Hypothalamus (tissue), 51 donors: ENCODE data around the gene RCAN1.

Experiments
- DNase-seq, 51 donors: peaks; one replicate each; lab custom pipeline; 2025; lab: John Stamatoyannopoulos, UW

The RCAN1 gene

DNA sequence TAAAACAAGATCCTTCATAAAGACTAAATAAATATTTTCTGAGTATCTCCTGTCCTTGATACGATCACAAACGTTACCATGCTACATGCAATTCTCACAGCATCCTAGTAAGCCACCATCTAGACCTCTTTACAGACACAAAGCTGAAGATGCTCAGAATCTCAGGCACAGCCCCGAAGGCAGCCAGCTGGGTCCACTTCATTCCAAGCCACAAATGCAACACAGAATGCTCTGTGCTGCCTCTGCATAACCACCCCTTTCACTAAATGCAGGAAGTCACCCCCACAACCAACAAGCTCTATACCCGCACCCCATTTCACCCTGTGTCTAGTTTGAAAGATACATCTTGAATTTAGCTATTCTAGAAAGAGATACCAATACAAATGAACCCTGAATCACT is 12.9 kb downstream of the RCAN1 start:
- peak in 9 of 51 donors; percentile 15 to 51 (median 26) for DNase-seq

DNA sequence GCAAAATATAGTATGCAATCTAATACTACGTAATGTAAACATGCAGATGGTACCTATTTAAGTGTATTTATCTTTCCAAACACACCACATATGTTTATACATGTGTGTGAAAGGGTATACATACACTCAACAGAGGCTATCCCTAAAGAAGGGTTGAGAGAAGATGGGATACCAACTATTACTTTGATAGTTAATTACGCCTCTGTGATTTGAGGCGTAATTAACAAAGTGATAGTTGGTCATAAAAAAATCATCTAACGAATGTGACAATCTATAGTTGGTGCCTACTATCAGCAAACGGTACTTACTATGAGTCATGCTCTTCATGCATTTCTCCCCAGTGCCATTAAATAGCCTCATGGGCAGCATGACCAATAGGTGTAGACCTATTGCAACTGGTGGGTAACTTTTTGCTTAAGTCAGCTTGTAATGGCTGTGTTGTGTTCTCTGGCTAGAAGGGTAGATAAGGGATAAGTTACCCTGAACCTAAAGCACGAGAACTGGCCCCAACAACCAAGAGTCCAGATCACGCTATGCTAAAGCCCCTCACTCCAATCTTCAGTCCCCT is 15.3 kb downstream of the RCAN1 start:
- no peak for DNase-seq

DNA sequence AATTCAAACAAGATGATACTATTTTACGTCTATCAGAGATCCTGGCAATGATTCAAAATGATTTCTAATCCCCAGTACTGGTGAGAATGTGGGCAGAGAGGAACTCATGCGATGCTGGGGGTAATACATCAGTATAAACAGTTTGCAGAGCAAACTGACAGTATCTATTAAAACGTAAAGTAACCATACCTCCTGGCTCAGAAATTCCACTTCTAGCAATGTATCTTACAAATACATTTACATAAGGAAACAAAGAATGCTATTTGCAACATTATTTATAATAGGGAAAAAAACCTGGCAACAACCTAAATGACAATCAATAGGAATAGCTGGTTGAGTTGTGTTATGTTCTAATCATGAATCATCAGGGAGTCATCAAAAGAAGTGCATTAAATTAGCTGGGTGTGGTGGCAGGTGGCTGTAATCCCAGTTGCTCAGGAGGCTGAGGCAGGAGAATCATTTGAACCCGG is 15.9 kb downstream of the RCAN1 start:
- DNase-seq = no peak

DNA sequence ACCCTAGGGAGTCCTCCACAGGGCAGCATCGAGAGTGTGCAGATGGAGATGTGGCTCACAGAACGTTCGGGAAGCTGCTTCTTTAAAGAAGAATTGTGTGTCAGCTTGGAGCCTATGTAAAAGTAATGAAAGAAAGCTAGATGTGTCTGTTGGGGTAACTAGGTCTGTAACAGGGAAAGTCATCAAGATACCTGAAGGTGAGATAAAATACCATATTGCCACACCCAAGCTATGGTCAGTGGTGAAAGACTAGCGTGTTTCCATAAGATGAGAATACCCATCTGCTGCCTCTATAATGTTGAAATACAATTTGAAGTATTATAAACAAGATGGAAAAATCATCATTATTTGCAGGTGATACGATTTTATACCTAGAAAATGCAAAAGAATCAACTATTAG is 17.5 kb downstream of the RCAN1 start:
- no peak for DNase-seq

DNA sequence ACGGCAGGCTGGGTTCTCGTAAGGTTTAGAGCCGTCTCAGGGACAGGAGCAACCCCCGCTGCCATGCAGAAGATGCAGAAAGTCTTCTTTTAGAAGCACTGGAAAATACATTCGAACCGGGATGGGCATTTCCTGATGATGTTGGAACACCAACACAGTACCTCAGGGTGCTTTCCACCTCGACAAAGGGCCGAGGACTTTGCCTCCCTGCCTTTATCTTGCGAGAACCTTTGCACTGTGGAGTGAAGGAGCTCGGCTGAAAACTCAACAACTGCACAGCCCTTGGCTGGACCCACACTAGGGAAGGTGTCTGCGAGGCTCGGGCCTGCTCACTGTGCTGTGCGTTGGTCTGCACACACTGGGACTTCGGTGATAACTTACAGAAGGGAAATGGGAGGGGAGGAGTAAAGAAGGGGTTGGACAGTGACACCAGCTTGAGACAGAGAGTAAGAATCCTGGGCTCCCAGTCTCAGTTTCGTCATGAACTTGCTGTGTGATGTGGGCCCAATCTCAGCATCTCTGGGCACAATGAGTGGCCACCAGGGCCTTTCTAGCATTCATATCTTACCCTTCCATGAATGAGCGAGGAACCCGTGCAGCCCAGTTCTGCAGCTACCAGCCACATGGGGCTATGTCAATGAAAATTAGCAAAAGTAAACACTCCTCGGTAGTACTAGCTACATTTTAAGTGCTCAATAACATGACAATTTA is 18.2 kb downstream of the RCAN1 start:
- no peak for DNase-seq

DNA sequence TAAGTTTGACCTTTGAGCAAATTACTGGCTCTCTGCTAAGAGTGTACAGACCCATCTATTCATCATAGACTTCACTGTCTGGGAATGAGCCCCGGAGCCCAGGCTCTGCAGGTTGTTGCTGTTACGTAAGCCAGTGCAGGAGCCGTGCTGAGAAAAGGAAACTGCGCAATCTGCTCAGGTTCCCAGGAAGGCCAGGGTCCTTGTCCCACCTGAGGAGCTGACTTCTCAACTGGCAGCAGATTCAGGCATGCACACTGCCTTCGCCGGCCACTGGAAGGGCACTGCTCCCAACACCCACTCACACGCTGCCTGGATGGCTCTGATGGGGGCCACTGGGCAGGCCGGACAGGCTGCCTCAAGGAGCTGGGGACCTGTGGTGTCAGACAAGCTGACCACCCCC is 19.5 kb downstream of the RCAN1 start:
- DNase-seq = peak in 4 of 51 donors; percentile 12 to 23 (median 18)

DNA sequence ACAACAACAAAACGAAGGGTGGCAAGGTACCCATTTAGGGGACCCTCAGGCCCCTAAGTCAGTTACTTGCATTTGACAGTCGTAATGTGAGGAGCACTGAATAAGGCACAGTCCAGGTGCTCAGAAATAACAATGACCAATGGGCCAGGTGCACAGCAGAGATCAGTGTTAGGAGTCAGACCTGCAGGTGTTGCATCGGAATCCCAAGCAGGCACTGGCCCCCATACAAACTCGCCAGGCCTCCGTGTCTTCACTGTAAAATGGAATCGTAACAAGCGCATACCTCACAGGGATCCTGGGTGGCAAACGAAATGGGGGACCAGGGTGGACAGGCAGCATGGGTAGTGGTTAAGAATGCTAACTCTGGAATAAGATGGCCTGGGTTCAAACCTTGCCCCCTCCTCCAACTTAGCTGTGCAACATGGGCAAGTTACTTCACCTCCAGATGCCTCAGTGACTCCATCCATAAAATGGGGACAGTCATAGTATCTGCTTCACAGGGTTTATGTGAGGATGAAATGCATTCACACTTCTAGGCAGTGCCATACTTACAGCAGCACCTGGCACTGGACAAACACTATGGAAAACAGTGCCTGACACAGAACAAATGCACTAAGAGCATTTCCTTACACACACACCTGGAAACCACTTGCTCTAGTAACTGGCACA is 20.2 kb downstream of the RCAN1 start:
- DNase-seq = no peak

DNA sequence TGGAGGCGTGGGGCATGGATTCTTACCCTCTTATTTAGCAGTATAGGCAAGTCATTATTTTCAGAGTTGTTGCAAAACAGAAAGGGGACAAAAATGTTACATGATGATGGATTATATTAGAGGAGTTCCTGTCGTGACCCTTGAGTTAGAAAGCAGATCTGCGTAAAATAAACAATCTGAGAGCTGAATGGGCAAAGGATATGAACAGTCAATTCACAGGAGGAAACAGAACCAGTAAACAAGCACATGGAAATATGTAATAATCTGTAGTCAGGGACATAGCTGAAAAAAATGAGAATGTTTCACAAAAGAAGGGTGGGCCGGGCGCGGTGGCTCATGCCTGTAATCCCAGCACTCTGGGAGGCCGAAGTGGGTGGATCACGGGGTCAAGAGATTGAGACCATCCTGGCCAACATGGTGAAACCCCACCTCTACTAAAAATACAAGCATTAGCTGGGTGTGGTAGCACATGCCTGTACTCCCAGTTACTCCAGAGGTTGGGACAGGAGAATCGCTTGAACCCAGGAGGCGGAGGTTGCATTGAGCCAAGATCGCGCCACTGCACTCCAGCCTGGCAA is 20.9 kb downstream of the RCAN1 start:
- DNase-seq = no peak

DNA sequence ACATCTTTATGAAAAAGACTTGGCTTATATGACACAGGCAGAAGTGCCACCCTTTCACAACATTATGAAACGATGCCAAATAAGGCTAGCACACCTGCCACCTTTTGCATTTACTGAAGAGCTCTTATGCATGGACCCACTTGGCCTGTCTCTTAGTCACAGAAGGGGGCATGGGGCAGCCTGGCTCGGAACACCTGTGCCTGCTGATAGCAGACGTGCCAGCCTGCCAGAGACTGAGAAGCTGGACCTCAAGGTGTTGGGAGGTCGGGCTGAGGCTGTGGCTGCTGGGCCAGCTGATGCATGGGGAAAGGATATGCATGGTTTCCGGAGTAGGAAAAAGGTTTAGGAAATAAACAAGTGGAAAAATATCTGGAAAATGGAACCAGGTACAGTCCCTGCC is 21.5 kb downstream of the RCAN1 start:
- DNase-seq = no peak

DNA sequence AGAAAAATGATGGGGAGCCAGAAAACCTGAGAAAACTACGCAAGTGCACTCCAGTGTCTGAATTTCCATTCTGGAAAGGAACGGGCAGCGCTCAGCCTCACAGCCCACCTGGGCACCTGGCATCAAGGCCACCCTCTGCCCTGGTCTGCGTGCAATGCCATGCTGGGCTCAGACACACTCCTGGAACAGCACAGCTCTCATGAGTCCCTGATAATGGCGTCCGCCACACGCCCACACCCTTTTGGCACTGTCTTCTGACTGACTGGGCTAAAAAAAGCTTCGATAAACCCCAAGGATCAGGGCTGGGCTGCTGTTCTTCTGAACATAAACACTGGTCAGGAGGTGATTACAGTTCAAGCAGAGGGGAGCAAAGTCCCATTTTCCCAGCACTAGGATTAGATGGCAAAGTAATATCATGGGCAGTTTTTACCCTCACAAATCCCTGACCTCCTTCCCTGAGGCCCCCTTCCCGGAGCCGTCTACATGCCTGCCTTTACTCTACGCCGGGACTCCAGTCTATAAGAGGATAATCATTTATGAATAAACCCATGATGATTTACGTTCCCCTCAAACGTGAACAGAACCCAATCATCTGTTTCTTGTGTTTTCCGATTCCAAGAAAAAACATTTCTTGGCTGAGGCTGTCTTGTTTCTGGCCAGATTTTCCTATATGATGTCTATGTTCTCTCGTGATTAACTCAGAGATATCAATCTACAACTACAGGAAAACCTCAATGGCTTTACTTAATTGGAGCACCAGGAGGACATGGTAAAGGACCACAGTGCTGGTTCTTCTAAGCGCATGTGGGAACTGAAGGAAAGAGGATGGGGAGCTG is 22.6 kb downstream of the RCAN1 start:
- DNase-seq = no peak

DNA sequence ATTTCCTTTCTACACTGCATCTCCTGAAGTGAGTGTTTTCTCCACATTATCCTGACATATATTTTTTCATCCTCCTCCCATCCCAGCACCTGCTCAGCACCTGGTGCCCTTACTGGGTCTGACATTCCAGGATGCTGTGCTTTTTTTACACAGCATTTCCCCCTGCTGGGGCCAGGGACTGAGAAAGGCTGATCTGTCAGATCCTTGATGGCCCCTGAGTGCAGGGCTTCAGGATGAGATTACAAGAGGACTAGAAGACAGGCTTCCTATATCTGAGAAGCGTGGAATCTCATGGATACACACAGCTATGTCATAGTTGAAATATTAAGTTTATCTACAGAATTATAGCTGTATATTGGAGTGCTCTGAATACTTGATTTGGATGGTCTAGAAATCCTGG is 24.4 kb downstream of the RCAN1 start:
- DNase-seq = no peak

DNA sequence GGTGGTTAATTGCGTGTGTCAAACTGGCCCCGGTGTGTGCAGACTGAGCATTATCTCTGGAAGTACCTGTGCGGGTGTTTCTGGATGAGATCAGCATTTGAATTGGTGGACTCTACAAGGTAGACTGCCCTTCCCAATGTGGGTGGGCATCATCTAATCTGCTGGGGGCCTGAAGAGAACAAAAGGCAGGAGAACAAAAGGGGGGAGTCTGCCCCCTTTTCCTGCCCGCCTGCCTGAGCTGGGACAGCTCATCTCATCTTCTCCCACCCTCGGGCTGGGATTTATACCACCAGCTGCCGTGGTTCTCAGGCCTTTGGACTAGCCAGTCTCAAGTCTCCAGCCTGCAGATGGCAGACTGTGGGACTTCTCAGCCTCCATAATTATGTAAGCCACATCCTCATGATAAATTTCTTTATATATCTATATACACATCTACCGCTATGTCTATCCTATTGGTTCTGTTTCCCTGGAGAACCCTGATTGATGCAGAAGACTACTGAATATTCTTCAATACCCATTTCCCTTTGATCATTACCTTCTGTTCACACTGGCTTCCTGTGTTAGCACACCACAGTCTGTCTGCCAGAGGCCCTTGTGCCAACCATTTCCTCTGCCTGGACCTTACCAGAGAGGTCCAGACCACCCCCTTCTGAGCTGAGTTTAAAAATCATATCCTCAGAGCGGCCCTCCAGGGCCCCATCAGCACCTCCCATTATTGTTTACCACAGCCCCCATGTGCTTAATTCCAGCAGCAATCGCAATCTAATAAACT is 25.2 kb downstream of the RCAN1 start:
- no peak for DNase-seq

DNA sequence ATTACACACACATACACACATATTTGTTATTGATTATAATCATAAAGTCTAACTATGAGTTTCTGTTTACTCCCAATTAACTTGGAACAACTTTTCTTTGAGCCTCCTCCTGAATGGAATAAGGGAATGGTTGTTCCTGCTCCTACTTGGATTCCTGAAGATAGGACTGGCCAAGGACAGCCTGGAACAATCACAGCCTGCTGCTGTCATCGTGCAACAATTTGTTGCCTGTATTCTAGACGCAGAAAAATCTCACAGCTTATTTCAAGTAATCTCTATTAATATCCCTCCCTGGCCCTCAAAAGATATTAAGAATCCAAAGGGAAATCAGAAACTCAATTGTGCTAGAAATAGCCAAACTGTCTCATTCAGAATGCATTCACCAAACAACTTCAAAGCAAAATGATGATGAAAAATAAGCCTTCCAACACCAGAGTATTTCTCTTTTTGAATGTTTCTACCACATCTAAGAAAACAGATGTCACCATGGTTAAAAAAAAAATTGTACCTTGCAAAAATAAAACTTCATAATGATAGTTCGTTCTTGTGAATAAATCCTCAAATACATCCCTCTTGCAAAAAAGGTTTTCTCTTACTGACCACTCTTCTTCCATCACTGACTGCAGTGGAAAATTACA is 30.9 kb downstream of the RCAN1 start:
- DNase-seq = no peak

DNA sequence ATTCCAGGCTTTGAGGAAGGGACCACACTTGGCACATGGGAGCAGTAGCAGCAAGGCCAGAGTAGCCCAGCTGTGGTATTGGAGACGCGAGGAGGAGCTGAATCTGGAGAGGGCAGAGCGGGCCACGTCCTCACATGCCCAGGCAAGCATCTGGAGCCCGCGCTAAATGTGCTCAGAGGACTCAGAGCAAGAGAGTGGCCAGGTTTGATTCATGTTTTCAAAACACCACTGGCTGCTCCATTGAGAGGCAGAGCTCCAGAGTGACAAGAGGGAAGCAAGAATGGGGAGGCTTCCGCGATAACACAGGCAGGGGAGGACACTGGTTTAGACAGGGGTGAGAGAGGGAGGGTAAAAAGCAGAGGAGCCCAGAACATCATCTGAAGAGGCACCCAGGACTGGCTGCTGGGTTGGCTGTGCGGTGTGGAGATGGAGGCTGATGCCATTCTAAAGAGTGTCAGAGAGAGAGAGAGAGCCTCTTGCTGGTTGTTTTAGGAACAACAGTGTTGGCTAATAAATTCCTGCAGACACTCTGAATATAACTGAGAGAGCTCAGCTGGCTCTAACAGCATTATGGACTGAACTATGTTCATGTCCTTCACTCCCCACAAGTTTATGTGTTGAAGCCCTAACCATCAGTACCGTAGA is 32.3 kb downstream of the RCAN1 start:
- peak in 4 of 51 donors; percentile 8 to 26 (median 12) for DNase-seq

DNA sequence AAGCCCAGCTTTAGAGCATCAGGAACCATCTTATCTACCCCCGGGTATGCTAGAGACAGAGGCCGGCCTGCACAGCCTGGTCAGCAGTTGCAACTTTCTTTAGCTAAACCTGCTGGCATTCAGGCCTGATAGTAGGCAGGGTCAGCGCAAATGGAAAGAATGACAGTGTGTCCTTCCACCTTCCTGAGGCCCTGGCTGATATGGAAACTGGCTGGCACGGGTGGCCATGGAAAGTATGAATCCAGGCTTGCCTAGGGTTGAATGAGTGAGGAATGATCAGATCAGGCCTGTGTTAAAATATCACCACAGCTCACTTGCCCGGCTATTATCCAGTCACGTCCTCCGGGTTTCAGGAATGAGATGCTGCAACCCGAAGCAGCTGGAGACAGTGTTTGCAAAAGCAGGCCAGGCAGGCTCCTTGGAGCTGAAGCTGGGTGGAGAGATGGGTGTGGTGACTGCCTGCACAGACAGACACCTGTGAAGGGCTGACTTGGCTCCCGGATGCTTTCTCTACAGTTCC is 34.7 kb downstream of the RCAN1 start:
- no peak for DNase-seq

DNA sequence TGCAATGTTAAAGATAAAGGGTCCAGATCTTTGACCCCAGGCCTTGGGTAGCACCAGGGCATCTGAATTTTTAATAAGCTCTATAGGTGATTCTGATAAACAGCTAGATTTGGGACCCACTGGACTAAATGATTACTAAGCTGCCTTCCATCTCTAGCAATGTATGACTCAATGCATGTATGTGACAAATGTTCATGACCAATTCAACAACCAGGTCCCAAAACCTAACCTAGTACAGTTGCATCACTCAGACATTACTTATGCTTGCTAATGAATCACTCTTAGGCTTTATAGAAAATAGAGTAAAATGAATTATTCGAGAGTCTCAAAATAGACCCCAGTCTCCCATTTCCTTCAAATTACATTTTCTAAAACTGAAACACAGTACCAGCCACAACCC is 35.5 kb downstream of the RCAN1 start:
- no peak for DNase-seq

DNA sequence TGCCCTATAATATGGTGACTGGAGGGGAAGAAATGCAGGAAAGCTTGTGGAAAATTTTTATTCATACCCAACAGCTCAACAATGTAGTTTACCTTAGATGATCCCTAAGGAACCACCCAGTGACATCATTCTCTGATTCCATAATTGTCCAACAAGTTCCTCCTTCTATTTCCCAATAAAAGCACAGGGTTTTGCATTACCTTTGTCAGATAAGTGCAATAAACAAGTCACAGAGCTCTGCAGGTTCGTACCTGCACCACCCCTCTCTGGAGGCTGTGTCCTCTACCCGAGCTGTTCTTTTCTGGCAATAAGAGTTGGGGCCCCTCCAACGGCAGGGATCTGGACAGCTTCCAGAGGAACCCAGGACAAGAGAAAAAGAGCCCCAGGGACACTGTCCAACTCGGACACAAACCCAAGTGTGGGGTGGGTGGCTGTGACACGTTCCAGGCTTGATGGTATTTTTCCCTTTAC is 38.8 kb downstream of the RCAN1 start:
- peak in 8 of 51 donors; percentile 12 to 30 (median 17) for DNase-seq
